Endometrium (tissue), 2 donors: ENCODE results near the gene HJV.

Experiments
- FAIRE-seq: peaks from 2 replicates; lab custom pipeline; 2012; peaks lifted over from hg19 to GRCh38; lab: Jason Lieb, UNC
- donor health status: control.
- donor health status: control.

HJV gene

GRCh38 chr1:145974721-145975120 is 46.8 kb downstream of the HJV start:
- FAIRE-seq, result no peak

GRCh38 chr1:145972580-145972979 is 49.0 kb downstream of the HJV start:
- FAIRE-seq, result no peak
